ENCODE measurements around the gene DNAJA3.

Gene DNAJA3

GRCh38 chr16:4414187-4414917, 11.3 kb upstream of the DNAJA3 start:
- H3K4me3 ChIP-seq (ENCODE audit: low read depth in 1 of 2, low read length in 2 of 2) = no peak overlapping the region
- H3K27me3 ChIP-seq (ENCODE audit: control insufficient read depth in 1 of 2, insufficient read depth in 2 of 2, low read length in 2 of 2) = no peaks in the 10 kb centered on the region
- no peak overlapping the region for H3K9ac ChIP-seq (ENCODE audit: low read length)

GRCh38 chr16:4415538-4416199, 10.0 kb upstream of the DNAJA3 start:
- no peaks in the 10 kb centered on the region for H3K9me3 ChIP-seq (ENCODE audit: low read length)
- no peaks in the 10 kb centered on the region for H3K27me3 ChIP-seq (ENCODE audit: control insufficient read depth in 1 of 2, insufficient read depth in 2 of 2, low read length in 2 of 2)
- H3K4me3 ChIP-seq (ENCODE audit: low read depth in 1 of 2, low read length in 2 of 2) = peak overlapping the region; percentile 74 to 82
- H3K4me1 ChIP-seq (ENCODE audit: insufficient read depth, low read length) = peaks cover 20% of the 10 kb centered on the region
- H3K9ac ChIP-seq (ENCODE audit: low read length) = peak overlapping the region; percentile 54
- no peaks in the 10 kb centered on the region for H3K36me3 ChIP-seq (ENCODE audit: insufficient read depth, low read length)
- H3K27ac ChIP-seq (ENCODE audit: low read depth, low read length) = peak overlapping the region; percentile 75

More at GRCh38 chr16:4414187-4414917, 11.3 kb upstream of the DNAJA3 start:
- H3K36me3 ChIP-seq (ENCODE audit: insufficient read depth, low read length) = no peaks in the 10 kb centered on the region
- peaks cover 30% of the 10 kb centered on the region for H3K4me1 ChIP-seq (ENCODE audit: insufficient read depth, low read length)
- no peaks in the 10 kb centered on the region for H3K9me3 ChIP-seq (ENCODE audit: low read length)
- H3K27ac ChIP-seq (ENCODE audit: low read depth, low read length) = no peak overlapping the region

- H3K4me3 ChIP-seq (ENCODE audit: low read depth in 1 of 2, low read length in 2 of 2) = peak within 1 kb of the TSS; percentile 74 to 82
- peak within 1 kb of the TSS; percentile 75 for H3K27ac ChIP-seq (ENCODE audit: low read depth, low read length)
- peaks cover 13% of the 10 kb centered on the region for H3K4me1 ChIP-seq (ENCODE audit: insufficient read depth, low read length)
- no peaks in the 10 kb centered on the region for H3K27me3 ChIP-seq (ENCODE audit: control insufficient read depth in 1 of 2, insufficient read depth in 2 of 2, low read length in 2 of 2)
- H3K9me3 ChIP-seq (ENCODE audit: low read length) = no peaks in the 10 kb centered on the region
- no peaks in the 10 kb centered on the region for H3K36me3 ChIP-seq (ENCODE audit: insufficient read depth, low read length)
- peak within 1 kb of the TSS; percentile 54 for H3K9ac ChIP-seq (ENCODE audit: low read length)
Measured at GRCh38 chr16:4416200-4417032, 9.3 kb upstream of the DNAJA3 start, which contains the start of gene CORO7. Gene CORO7, minus strand, starts transcription at chr16:4416596. Its CDS starts 78 bp downstream, at chr16:4416518.

- no peaks in the 10 kb centered on the region for H3K9me3 ChIP-seq (ENCODE audit: low read length)
- peaks cover 16% of the 10 kb centered on the region for H3K4me1 ChIP-seq (ENCODE audit: insufficient read depth, low read length)
- no peaks in the 10 kb centered on the region for H3K27me3 ChIP-seq (ENCODE audit: control insufficient read depth in 1 of 2, insufficient read depth in 2 of 2, low read length in 2 of 2)
- H3K27ac ChIP-seq (ENCODE audit: low read depth, low read length) = no peak overlapping the region
- H3K36me3 ChIP-seq (ENCODE audit: insufficient read depth, low read length) = no peaks in the 10 kb centered on the region
- H3K4me3 ChIP-seq (ENCODE audit: low read depth in 1 of 2, low read length in 2 of 2) = no peak overlapping the region
- H3K9ac ChIP-seq (ENCODE audit: low read length) = no peak overlapping the region
Measured at GRCh38 chr16:4419402-4419959, 6.2 kb upstream of the DNAJA3 start.

DNA sequence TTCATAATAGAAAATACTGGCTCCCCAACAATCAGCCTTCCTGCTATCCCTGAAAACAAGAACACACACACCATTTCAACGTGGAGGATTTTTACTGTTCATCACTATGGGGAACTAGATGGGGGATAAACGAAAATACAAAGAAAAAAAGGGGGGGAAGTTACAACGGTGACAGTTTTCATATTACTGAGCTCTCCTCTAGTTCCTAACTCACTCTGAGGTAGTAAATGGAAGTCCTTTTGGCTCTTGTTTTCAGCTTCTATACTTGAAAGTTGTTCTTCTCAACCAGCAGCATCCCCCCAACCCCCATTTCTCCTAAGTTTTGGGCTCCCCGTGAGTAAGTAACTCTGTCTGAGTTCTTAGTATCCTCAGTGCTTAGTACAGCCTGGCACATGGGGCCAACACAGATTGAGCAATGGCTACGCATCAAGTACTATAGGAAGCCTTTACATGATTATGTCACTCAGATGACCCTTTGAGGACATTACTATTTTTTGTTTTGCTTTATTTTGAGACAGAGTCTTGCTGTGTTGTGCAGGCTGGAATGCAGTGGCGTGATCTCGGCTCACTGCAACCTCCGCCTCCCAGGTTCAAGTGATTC, 5.1 kb upstream of the DNAJA3 start:
- no peaks in the 10 kb centered on the region for H3K36me3 ChIP-seq (ENCODE audit: insufficient read depth, low read length)
- H3K27me3 ChIP-seq (ENCODE audit: control insufficient read depth in 1 of 2, insufficient read depth in 2 of 2, low read length in 2 of 2) = no peaks in the 10 kb centered on the region
- H3K9ac ChIP-seq (ENCODE audit: low read length) = no peak overlapping the region
- H3K27ac ChIP-seq (ENCODE audit: low read depth, low read length) = no peak overlapping the region
- H3K4me1 ChIP-seq (ENCODE audit: insufficient read depth, low read length) = peaks cover 12% of the 10 kb centered on the region
- H3K4me3 ChIP-seq (ENCODE audit: low read depth in 1 of 2, low read length in 2 of 2) = no peak overlapping the region
- no peaks in the 10 kb centered on the region for H3K9me3 ChIP-seq (ENCODE audit: low read length)

DNA sequence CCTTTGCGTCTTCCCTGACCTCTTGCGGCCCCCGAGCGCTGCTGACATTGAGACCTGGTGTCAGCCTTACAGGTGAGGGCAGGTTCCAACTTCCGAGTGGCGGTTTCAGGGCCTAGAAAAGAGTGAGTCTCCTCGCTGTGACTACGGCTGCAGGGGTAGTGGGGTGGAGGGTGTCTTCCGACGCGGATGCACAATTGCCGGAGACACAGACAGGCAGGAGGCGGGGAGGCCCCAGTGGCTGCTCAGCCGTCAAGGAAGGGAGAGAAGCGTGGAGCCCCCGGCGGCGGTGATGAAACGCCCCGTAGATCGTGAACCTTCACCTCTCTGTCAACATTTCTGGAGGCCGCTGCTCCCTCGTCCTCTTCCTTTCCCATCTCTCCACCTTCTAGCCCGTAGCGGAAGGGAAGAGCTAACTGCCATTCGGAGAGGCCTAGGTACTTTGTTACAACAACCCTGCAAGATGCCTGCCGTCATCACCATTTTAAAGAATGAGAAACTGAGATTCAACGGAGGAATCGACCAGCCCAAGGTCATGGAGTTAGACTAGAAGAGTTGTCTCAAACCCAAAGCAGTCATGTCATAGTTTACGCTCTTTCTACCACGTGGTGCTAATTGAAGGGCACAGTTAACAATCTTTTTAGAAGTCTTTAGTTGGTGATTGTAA, 485 bp downstream of the DNAJA3 start:
- Histone ChIP-seq H3K9ac (ENCODE audit: low read length) (peak overlapping the region; percentile 76), H3K9me3 (ENCODE audit: low read length) (no peaks in the 10 kb centered on the region), H3K36me3 (ENCODE audit: insufficient read depth, low read length) (no peaks in the 10 kb centered on the region), H3K27ac (ENCODE audit: low read depth, low read length) (peak overlapping the region; percentile 97), H3K4me3 (ENCODE audit: low read depth in 1 of 2, low read length in 2 of 2) (peak overlapping the region; percentile 86 to 98), H3K4me1 (ENCODE audit: insufficient read depth, low read length) (peaks cover 19% of the 10 kb centered on the region), H3K27me3 (ENCODE audit: control insufficient read depth in 1 of 2, insufficient read depth in 2 of 2, low read length in 2 of 2) (no peaks in the 10 kb centered on the region)

GRCh38 chr16:4426722-4427372, 1.2 kb downstream of the DNAJA3 start:
- Histone ChIP-seq H3K27ac (ENCODE audit: low read depth, low read length) (no peak overlapping the region), H3K36me3 (ENCODE audit: insufficient read depth, low read length) (peaks cover 3% of the 10 kb centered on the region), H3K9ac (ENCODE audit: low read length) (peak overlapping the region; percentile 76), H3K9me3 (ENCODE audit: low read length) (no peaks in the 10 kb centered on the region), H3K4me3 (ENCODE audit: low read depth in 1 of 2, low read length in 2 of 2) (peak overlapping the region; percentile 86 to 98), H3K4me1 (ENCODE audit: insufficient read depth, low read length) (peaks cover 19% of the 10 kb centered on the region), H3K27me3 (ENCODE audit: control insufficient read depth in 1 of 2, insufficient read depth in 2 of 2, low read length in 2 of 2) (no peaks in the 10 kb centered on the region)

DNA sequence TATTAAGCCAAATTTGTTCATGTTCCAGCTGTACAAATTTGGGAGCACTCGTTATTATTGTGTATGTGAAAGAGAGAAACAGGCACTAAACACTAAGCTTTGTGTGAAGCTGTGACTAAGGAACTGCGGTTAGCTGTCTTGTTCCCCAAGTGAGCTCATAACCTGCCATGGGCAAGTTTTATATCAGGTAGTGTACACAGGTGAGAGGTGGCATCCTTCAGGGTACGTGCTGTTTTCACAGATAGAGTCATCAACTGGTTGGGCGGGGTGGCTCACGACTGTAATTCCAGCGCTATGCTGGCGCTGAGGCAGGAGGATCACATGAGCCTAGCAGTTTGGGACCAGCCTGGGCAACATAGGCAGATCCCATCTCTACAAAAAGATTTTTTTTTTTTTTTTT, 2.8 kb downstream of the DNAJA3 start:
- no peak overlapping the region for H3K27ac ChIP-seq (ENCODE audit: low read depth, low read length)

GRCh38 chr16:4431023-4431422, 5.4 kb downstream of the DNAJA3 start:
- peaks cover 11% of the 10 kb centered on the region for H3K4me1 ChIP-seq (ENCODE audit: insufficient read depth, low read length)
- peaks cover 14% of the 10 kb centered on the region for H3K36me3 ChIP-seq (ENCODE audit: insufficient read depth, low read length)

More for the DNA sequence above, 2.8 kb downstream of the DNAJA3 start:
- Histone ChIP-seq H3K27me3 (ENCODE audit: control insufficient read depth in 1 of 2, insufficient read depth in 2 of 2, low read length in 2 of 2) (no peaks in the 10 kb centered on the region), H3K9me3 (ENCODE audit: low read length) (no peaks in the 10 kb centered on the region), H3K9ac (ENCODE audit: low read length) (no peak overlapping the region), H3K36me3 (ENCODE audit: insufficient read depth, low read length) (peaks cover 3% of the 10 kb centered on the region), H3K4me1 (ENCODE audit: insufficient read depth, low read length) (peaks cover 19% of the 10 kb centered on the region), H3K4me3 (ENCODE audit: low read depth in 1 of 2, low read length in 2 of 2) (no peak overlapping the region)

GRCh38 chr16:4433228-4433627, 7.6 kb downstream of the DNAJA3 start:
- Histone ChIP-seq H3K9me3 (ENCODE audit: low read length) (no peaks in the 10 kb centered on the region), H3K36me3 (ENCODE audit: insufficient read depth, low read length) (peaks cover 34% of the 10 kb centered on the region), H3K27me3 (ENCODE audit: control insufficient read depth in 1 of 2, insufficient read depth in 2 of 2, low read length in 2 of 2) (no peaks in the 10 kb centered on the region), H3K9ac (ENCODE audit: low read length) (no peak overlapping the region), H3K27ac (ENCODE audit: low read depth, low read length) (no peak overlapping the region), H3K4me3 (ENCODE audit: low read depth in 1 of 2, low read length in 2 of 2) (no peak overlapping the region), H3K4me1 (ENCODE audit: insufficient read depth, low read length) (no peaks in the 10 kb centered on the region)

More at GRCh38 chr16:4431023-4431422, 5.4 kb downstream of the DNAJA3 start:
- Histone ChIP-seq H3K4me3 (ENCODE audit: low read depth in 1 of 2, low read length in 2 of 2) (no peak overlapping the region), H3K27me3 (ENCODE audit: control insufficient read depth in 1 of 2, insufficient read depth in 2 of 2, low read length in 2 of 2) (no peaks in the 10 kb centered on the region), H3K9ac (ENCODE audit: low read length) (no peak overlapping the region), H3K9me3 (ENCODE audit: low read length) (no peaks in the 10 kb centered on the region), H3K27ac (ENCODE audit: low read depth, low read length) (no peak overlapping the region)

Measured in muscle layer of colon (tissue), 2 donors.